ENCODE results near the gene HK1. TPM values are rescaled to one million over a fixed set of nuclear protein-coding genes. Genes with fewer than 3 reads are reported as not detected.

The HK1 gene
- total and polyA plus RNA-seq, 2 of the 4 experiments (the other 2 are of a cell fraction): 53.7 to 90.5 TPM

DNA sequence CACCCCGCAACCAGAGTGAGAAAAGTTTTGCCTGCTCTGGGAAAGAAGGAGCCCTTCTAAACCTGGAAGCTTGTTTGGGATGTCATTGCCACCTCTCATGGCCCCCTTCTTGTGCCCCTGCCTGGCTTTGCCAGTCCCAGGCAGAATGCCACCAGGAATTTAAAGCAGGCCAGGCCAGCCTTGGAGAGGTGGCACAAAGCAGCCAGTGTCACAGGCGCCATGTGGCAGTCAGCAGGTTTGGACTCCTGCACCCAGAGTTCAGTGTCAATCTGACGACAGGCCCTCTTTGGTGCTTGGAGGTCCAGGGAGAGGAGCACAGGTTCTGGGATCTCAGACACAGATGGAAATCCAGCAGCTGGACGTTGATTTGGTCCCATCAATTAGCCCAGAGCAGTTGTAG is 12.7 kb downstream of the HK1 start:
- 56% methylated on average over 3 of the region's 4 CpGs; no CpG with 5 or more reads in 1 of the 2 experiments for WGBS, 2 experiments (ENCODE audit: extremely low coverage in 2 of 2, insufficient read length in 1 of 2)
- no peak for TF ChIP-seq MAZ (IDR thresholded peaks at IDR 0.05; ENCODE audit: borderline replicate concordance, low read depth, low read length)
- TF ChIP-seq ELK1 (IDR thresholded peaks at IDR 0.05; ENCODE audit: borderline replicate concordance, low read depth, low read length): no peak
- TF ChIP-seq, protein P1, sequence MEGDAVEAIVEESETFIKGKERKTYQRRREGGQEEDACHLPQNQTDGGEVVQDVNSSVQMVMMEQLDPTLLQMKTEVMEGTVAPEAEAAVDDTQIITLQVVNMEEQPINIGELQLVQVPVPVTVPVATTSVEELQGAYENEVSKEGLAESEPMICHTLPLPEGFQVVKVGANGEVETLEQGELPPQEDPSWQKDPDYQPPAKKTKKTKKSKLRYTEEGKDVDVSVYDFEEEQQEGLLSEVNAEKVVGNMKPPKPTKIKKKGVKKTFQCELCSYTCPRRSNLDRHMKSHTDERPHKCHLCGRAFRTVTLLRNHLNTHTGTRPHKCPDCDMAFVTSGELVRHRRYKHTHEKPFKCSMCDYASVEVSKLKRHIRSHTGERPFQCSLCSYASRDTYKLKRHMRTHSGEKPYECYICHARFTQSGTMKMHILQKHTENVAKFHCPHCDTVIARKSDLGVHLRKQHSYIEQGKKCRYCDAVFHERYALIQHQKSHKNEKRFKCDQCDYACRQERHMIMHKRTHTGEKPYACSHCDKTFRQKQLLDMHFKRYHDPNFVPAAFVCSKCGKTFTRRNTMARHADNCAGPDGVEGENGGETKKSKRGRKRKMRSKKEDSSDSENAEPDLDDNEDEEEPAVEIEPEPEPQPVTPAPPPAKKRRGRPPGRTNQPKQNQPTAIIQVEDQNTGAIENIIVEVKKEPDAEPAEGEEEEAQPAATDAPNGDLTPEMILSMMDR (conservative IDR thresholded peaks at IDR 0.05; ENCODE audit: low read depth, low read length): no peak
- no peak for TF ChIP-seq NFE2L2 (IDR thresholded peaks at IDR 0.05; ENCODE audit: low read depth, low read length)
- no peak for TF ChIP-seq RFX5 (IDR thresholded peaks at IDR 0.05; ENCODE audit: low read depth, low read length)
- no peak for TF ChIP-seq RCOR1 (IDR thresholded peaks at IDR 0.05; ENCODE audit: insufficient replicate concordance, low read length)
- no peak for TF ChIP-seq RAD21 (IDR thresholded peaks at IDR 0.05; ENCODE audit: low read length)
- no peak for TF ChIP-seq SMC3 (IDR thresholded peaks at IDR 0.05; ENCODE audit: low read depth, low read length)
- no peak for TF ChIP-seq CEBPB (IDR thresholded peaks at IDR 0.05; ENCODE audit: low read depth, low read length)
- no peaks in the 10 kb centered on the region for H3K36me3 ChIP-seq (ENCODE audit: control insufficient read depth, insufficient read depth, low read length)
- H3K27me3 ChIP-seq (ENCODE audit: control insufficient read depth, insufficient read depth, low read length): peaks cover 60% of the 10 kb centered on the region
- in situ Hi-C loops (cut with MboI; ENCODE audit: low sequenced_read_pairs): no loop called here
- H3K79me1 ChIP-seq (ENCODE audit: low read depth in 1 of 2, low read length in 2 of 2): no peaks in the 10 kb centered on the region
- intact Hi-C loops (cut with micrococcal nuclease): no loop called here
- H4K8ac ChIP-seq (ENCODE audit: low read depth in 2 of 2, low read length in 2 of 2): no peak overlapping the region
- no peak overlapping the region for H3K4me3 ChIP-seq (ENCODE audit: insufficient read depth, low read depth, low read length)
- no peak overlapping the region for H2AK9ac ChIP-seq (replicated peaks; ENCODE audit: low read depth, low read length, poor library complexity)
- no peak overlapping the region for H4K5ac ChIP-seq (ENCODE audit: low read depth, low read length)
- no peak overlapping the region for H2AK5ac ChIP-seq (ENCODE audit: low read depth, low read length)
- no peak overlapping the region for H2AFZ ChIP-seq (replicated peaks; ENCODE audit: low read length, poor library complexity)
- DNase-seq: no peak
- no peak overlapping the region for H2BK5ac ChIP-seq (ENCODE audit: low read depth, low read length, poor library complexity, severe bottlenecking)
- no peak overlapping the region for H3K56ac ChIP-seq (ENCODE audit: extremely low read depth, insufficient read depth, low read length)
- dilution Hi-C loops (cut with HindIII; ENCODE audit: low sequenced_read_pairs, unreplicated experiment): no loop called here
- H3K14ac ChIP-seq (replicated peaks; ENCODE audit: low read depth, low read length): no peak overlapping the region
- no peak overlapping the region for H3K4ac ChIP-seq (ENCODE audit: low read depth, low read length)
- no peaks in the 10 kb centered on the region for H4K20me1 ChIP-seq (ENCODE audit: insufficient read depth, low read length)
- no peaks in the 10 kb centered on the region for H3K9me3 ChIP-seq (ENCODE audit: control insufficient read depth, insufficient read depth, low read length)
- H3K27ac ChIP-seq (ENCODE audit: insufficient read depth, low read length): no peak overlapping the region
- no peak overlapping the region for H3K9ac ChIP-seq (ENCODE audit: low read depth, low read length)
- no peak overlapping the region for H3K4me2 ChIP-seq (ENCODE audit: low read depth, low read length)
- POLR2A ChIA-PET (ENCODE audit: unreplicated experiment): interaction anchor here (0.6 kb wide), 1 partner anchor 1065 kb away, joined by 3 read pairs; no protein-coding TSS in a partner anchor
- no peak for ATAC-seq (ENCODE audit: low read depth)
- no peaks in the 10 kb centered on the region for H3K4me1 ChIP-seq (ENCODE audit: control insufficient read depth, insufficient read depth, low read length)
- no peak overlapping the region for H3K18ac ChIP-seq (ENCODE audit: low read depth, low read length)
- BruUV-seq (replicated peaks): no TSS peak
- no peak overlapping the region for H3K23ac ChIP-seq (ENCODE audit: low read depth, low read length)
- H2BK15ac ChIP-seq (ENCODE audit: low read depth, low read length): no peak overlapping the region
- no peak overlapping the region for H2BK120ac ChIP-seq (ENCODE audit: low read depth, low read length)
- H4K91ac ChIP-seq (ENCODE audit: insufficient read depth, low read depth, low read length): no peak overlapping the region
- H3K9me1 ChIP-seq (ENCODE audit: insufficient read depth, low read length): no peaks in the 10 kb centered on the region
- CTCF ChIA-PET: no interaction called here
- H2BK20ac ChIP-seq (ENCODE audit: low read depth, low read length): no peak overlapping the region
